HCT116 (cell line): ENCODE data around the gene AOAH. TPM values are rescaled to one million over a fixed set of nuclear protein-coding genes. Genes with fewer than 3 reads are reported as not detected.
A peak's percentile ranks its signal among the peaks of the same experiment; 100 is the strongest.

Source experiments
- ATAC-seq: fragments of 200-7000 bp; cut with Tn5 transposase; 2 replicates; pipeline ENCODE4 v1.9.1; 2020; ENCODE audit warnings: mild to moderate bottlenecking, moderate library complexity
- Bru-seq: library from RNA; stranded (reverse); fragments of 400-500 nt; gene quantifications from one replicate; lab custom pipeline; 2021; lab: Mats Ljungman, UMichigan
- BruChase-seq, 2 experiments: library from RNA; stranded (reverse); fragments of 400-500 nt; gene quantifications; one replicate each; lab custom pipeline; 2021; lab: Mats Ljungman, UMichigan
- BruUV-seq: library from RNA; stranded (reverse); fragments of 400-500 nt; replicated peaks from 2 replicates; lab custom pipeline; 2021; lab: Mats Ljungman, UMichigan
- CTCF ChIA-PET: fragments of 300-600 bp; sonication (Branson Sonifier 250); formaldehyde crosslinking; loops from one replicate; lab custom pipeline; 2021; ENCODE audit warnings: antibody characterized with exemption; lab: Charles Lee
- POLR2A ChIA-PET: fragments of 300-600, 350-600 bp; sonication (Branson Sonifier 250); formaldehyde crosslinking; loops from one replicate; lab custom pipeline; 2021; ENCODE audit warnings: antibody characterized with exemption; lab: Charles Lee
- RAD21 ChIA-PET, 2 experiments: fragments of 300-600 bp; sonication (Branson Sonifier 250); formaldehyde crosslinking; loops; one replicate each; lab custom pipeline; 2023; ENCODE audit warnings: low total read pairs in 2 of 2; ENCODE audit not compliant: uncharacterized antibody in 2 of 2, unreplicated experiment in 2 of 2, low non-redundant PET in 1 of 2; lab: Charles Lee
- DNase-seq: peaks from one replicate; pipeline ENCODE4 v3.0.0-alpha.2; 2010; ENCODE audit warnings: low read depth, low spot score
- H2AFZ ChIP-seq: fragments of 200-600 bp; shearing (Covaris generic), sonication (generic); 2 replicates; pipeline ENCODE4 v1.6.1; 2017; ENCODE audit warnings: low read depth, mixed run types, mixed read lengths, antibody characterized with exemption, low read length; ENCODE audit not compliant: poor library complexity, severe bottlenecking
- H3K27ac ChIP-seq: 2 replicates; pipeline ENCODE4 v1.5.1; 2012; ENCODE audit warnings: low read depth, low read length
- H3K27me3 ChIP-seq: fragments of 200-600 bp; sonication (generic); 2 replicates; pipeline ENCODE4 v1.6.1; 2016; ENCODE audit warnings: mixed run types, low read length, mixed read lengths; ENCODE audit not compliant: insufficient read depth
- H3K36me3 ChIP-seq, 2 experiments: fragments of 200-500 bp in 1 of 2; fragments of 200-600 bp in 1 of 2; sonication (Bioruptor generic) in 1 of 2; sonication (generic) in 1 of 2; 2 replicates each; pipeline versions ENCODE4 v1.5.1 to v1.6.1; 2014 to 2016; ENCODE audit warnings: low read length in 2 of 2, inconsistent platforms in 1 of 2, mixed read lengths in 1 of 2, mixed run types in 1 of 2; ENCODE audit not compliant: insufficient read depth in 2 of 2, control insufficient read depth in 1 of 2
- H3K4me1 ChIP-seq, 2 experiments: fragments of 200-600 bp in 1 of 2; sonication (generic) in 1 of 2; 2 replicates each; pipeline versions ENCODE4 v1.5.1 to v1.6.1; 2012 to 2017; ENCODE audit warnings: low read length in 2 of 2, inconsistent platforms in 1 of 2, mild to moderate bottlenecking in 1 of 2, mixed read lengths in 1 of 2, mixed run types in 1 of 2, moderate library complexity in 1 of 2; ENCODE audit not compliant: insufficient read depth in 2 of 2, control insufficient read depth in 1 of 2
- H3K4me2 ChIP-seq: fragments of 200-600 bp; sonication (generic); 2 replicates; pipeline ENCODE4 v1.6.1; 2017; ENCODE audit warnings: mixed run types, low read length, mixed read lengths
- H3K4me3 ChIP-seq, 2 experiments: fragments of 200-600 bp in 1 of 2; sonication (generic) in 1 of 2; replicated peaks in 1 of 2; 2 replicates each; pipeline ENCODE4 v1.5.1; 2011 to 2016; ENCODE audit warnings: low read length in 2 of 2, control low read depth in 1 of 2, low read depth in 1 of 2, mild to moderate bottlenecking in 1 of 2, mixed read lengths in 1 of 2, mixed run types in 1 of 2
- H3K79me2 ChIP-seq: fragments of 200-600 bp; sonication (generic); 2 replicates; pipeline ENCODE4 v1.6.1; 2017; ENCODE audit warnings: mild to moderate bottlenecking, mixed run types, low read length, moderate library complexity, mixed read lengths; ENCODE audit not compliant: insufficient read depth
- H3K9ac ChIP-seq: fragments of 200-600 bp; sonication (generic); 2 replicates; pipeline ENCODE4 v1.6.1; 2016; ENCODE audit warnings: low read length, mixed read lengths
- H3K9me2 ChIP-seq: fragments of 200-600 bp; sonication (generic), shearing (Covaris generic); 2 replicates; pipeline ENCODE4 v1.6.1; 2017; ENCODE audit warnings: mixed run types, mild to moderate bottlenecking, moderate library complexity; ENCODE audit not compliant: insufficient read depth
- H3K9me3 ChIP-seq, 2 experiments: fragments of 200-500 bp in 1 of 2; fragments of 200-600 bp in 1 of 2; sonication (Bioruptor generic) in 1 of 2; sonication (generic) in 1 of 2; 2 replicates each; pipeline ENCODE4 v1.6.1; 2014 to 2017; ENCODE audit warnings: low read length in 2 of 2, mixed read lengths in 2 of 2, inconsistent platforms in 1 of 2, low read depth in 1 of 2, mild to moderate bottlenecking in 1 of 2, mixed run types in 1 of 2, moderate library complexity in 1 of 2; ENCODE audit not compliant: control insufficient read depth in 1 of 2, insufficient read depth in 1 of 2
- H4K20me1 ChIP-seq: fragments of 200-600 bp; sonication (generic), shearing (Covaris generic); 2 replicates; pipeline ENCODE4 v1.6.1; 2017; ENCODE audit warnings: mixed run types, mild to moderate bottlenecking, moderate library complexity; ENCODE audit not compliant: insufficient read depth
- CBX3 ChIP-seq: IDR thresholded peaks from 2 replicates; pipeline ENCODE4 v1.6.1; 2012; ENCODE audit warnings: low read depth
- CEBPB ChIP-seq: IDR thresholded peaks from 2 replicates; pipeline ENCODE4 v1.6.1; 2012; ENCODE audit warnings: low read depth
- EZH2 ChIP-seq: fragments of 200-600 bp; sonication (generic); IDR thresholded peaks from 2 replicates; pipeline ENCODE4 v1.6.1; 2017; ENCODE audit warnings: antibody characterized with exemption, mixed run types
- POLR2AphosphoS5 ChIP-seq: IDR thresholded peaks from 2 replicates; pipeline ENCODE4 v1.6.1; 2011; ENCODE audit warnings: mild to moderate bottlenecking, low read depth, low read length, moderate library complexity
- RAD21 ChIP-seq: IDR thresholded peaks from 2 replicates; pipeline ENCODE4 v1.6.1; 2012; ENCODE audit warnings: low read depth, mild to moderate bottlenecking
- SP1 ChIP-seq: IDR thresholded peaks from 2 replicates; pipeline ENCODE4 v1.6.1; 2012; ENCODE audit warnings: low read depth
- SRF ChIP-seq: IDR thresholded peaks from 2 replicates; pipeline ENCODE4 v1.6.1; 2012; ENCODE audit warnings: low read depth
- TCF7L2 ChIP-seq: IDR thresholded peaks from 2 replicates; pipeline ENCODE4 v1.7.0; 2011; ENCODE audit warnings: borderline replicate concordance, inconsistent platforms; ENCODE audit not compliant: insufficient read depth, insufficient read length; ENCODE audit errors: extremely low read depth
- YY1 ChIP-seq: IDR thresholded peaks from 2 replicates; pipeline ENCODE4 v1.6.1; 2011; ENCODE audit warnings: low read length, low read depth, moderate library complexity, mild to moderate bottlenecking; ENCODE audit not compliant: insufficient replicate concordance; ENCODE audit errors: extremely low read depth
- ZFX ChIP-seq: fragments of 450-650 bp; IDR thresholded peaks from 2 replicates; pipeline ENCODE4 v1.6.1; 2017
- ZNF274 ChIP-seq: fragments of 200-500 bp; sonication (Bioruptor generic); IDR thresholded peaks from 2 replicates; pipeline ENCODE4 v1.6.1; 2014; ENCODE audit warnings: mild to moderate bottlenecking, low read depth, low read length, inconsistent platforms
- intact Hi-C: fragments of 100-400 bp; cut with micrococcal nuclease; formaldehyde crosslinking; loops from 2 replicates; pipeline ENCODE4 v1.10.0; 2022
- long read RNA-seq: library from polyadenylated mRNA; unstranded; transcript quantifications from one replicate; pipeline ENCODE4 v2.0.0, GENCODE V29; 2021; ENCODE audit not compliant: unreplicated experiment
- polyA plus RNA-seq: library from polyadenylated mRNA; unstranded; fragments of >200 nt; gene quantifications from 2 replicates; pipeline ENCODE4 v1.2.1, GENCODE V29; 2012; ENCODE audit warnings: missing spikeins
- total RNA-seq: library from RNA; stranded (reverse); gene quantifications from one replicate; pipeline ENCODE4 v1.2.1, GENCODE V29; 2021; ENCODE audit not compliant: unreplicated experiment
- TF ChIP-seq, protein P1 (sequence below): IDR thresholded peaks from 2 replicates; pipeline ENCODE4 v1.6.1; 2012; ENCODE audit warnings: low read depth
- TF ChIP-seq, protein P2 (sequence below): IDR thresholded peaks from 2 replicates; pipeline ENCODE4 v1.6.1; 2012

Gene AOAH, protein sequence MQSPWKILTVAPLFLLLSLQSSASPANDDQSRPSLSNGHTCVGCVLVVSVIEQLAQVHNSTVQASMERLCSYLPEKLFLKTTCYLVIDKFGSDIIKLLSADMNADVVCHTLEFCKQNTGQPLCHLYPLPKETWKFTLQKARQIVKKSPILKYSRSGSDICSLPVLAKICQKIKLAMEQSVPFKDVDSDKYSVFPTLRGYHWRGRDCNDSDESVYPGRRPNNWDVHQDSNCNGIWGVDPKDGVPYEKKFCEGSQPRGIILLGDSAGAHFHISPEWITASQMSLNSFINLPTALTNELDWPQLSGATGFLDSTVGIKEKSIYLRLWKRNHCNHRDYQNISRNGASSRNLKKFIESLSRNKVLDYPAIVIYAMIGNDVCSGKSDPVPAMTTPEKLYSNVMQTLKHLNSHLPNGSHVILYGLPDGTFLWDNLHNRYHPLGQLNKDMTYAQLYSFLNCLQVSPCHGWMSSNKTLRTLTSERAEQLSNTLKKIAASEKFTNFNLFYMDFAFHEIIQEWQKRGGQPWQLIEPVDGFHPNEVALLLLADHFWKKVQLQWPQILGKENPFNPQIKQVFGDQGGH
- total RNA-seq: 1.1 TPM
- 0.37 and 0.46 TPM in 2 replicates for polyA plus RNA-seq
- Bru-seq, nascent RNA: percentile 13 among the genes with signal in this experiment
- BruChase-seq, experiment 1, labeled RNA remaining after a 6-hour chase: percentile 8 among the genes with signal in this experiment
- BruChase-seq, experiment 2, labeled RNA remaining after a 2-hour chase: percentile 15 among the genes with signal in this experiment
- long read RNA-seq, partial matches to known transcripts: 0 of 2 reads
- long read RNA-seq, other reads (novel, unspliced or antisense): 2 of 2 reads

DNA sequence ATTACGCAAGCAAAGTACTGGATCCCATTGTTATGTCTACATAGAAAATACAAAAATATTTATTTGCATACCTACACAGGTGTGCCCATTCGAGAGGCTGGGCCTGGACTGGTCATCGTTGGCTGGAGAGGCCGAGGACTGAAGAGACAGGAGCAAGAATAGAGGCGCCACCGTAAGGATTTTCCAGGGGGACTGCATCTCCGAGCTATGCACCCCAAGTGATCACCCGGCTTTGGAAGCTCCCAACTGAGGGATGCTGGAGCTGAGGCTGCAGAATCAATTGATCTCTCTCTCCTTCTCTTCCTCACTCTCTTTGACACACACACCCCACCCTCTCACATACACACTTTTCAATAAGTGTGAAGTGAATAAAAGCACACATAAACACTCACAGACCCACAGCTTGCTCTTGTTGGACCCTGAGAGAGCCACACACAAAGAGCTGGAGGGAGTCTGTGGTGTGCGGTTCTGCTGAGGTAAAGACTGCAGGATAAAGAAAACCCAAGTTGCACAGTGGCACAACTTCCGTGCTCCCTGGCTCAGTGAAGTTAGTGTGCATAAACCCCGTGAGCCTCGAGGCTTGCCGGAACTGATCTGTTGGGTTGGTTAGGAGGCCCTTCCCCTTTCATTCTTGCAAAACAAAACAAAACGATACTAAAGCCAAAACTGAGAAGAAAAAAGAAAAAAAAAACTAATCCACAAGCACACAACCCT lies at the start of gene AOAH:
Gene AOAH, minus strand, starts transcription at position 544 of the 714 bp plus-strand sequence. Its CDS starts 346 bp downstream, at position 198.
- Histone ChIP-seq H2AFZ (no peak within 1 kb of the TSS), H3K27me3 (peaks cover 7% of the 10 kb centered on the region; the same call in 1 of the 2 replicates), H3K79me2 (no peaks in the 10 kb centered on the region), H3K27ac (no peak within 1 kb of the TSS), H4K20me1 (no peaks in the 10 kb centered on the region), H3K9ac (no peak within 1 kb of the TSS), H3K4me1 (no peaks in the 10 kb centered on the region), H3K9me2 (no peaks in the 10 kb centered on the region), H3K4me2 (no peak within 1 kb of the TSS), H3K4me3 (no peak within 1 kb of the TSS), H3K9me3 (no peaks in the 10 kb centered on the region), H3K36me3 (no peaks in the 10 kb centered on the region)
- ChIA-PET POLR2A (no interaction called here), CTCF (no interaction called here), RAD21 (no interaction called here)
- no TSS peak for BruUV-seq
- ATAC-seq (no peak), DNase-seq (no peak)
- no peak for TF ChIP-seq YY1
- no peak for TF ChIP-seq CBX3
- TF ChIP-seq, protein P1, sequence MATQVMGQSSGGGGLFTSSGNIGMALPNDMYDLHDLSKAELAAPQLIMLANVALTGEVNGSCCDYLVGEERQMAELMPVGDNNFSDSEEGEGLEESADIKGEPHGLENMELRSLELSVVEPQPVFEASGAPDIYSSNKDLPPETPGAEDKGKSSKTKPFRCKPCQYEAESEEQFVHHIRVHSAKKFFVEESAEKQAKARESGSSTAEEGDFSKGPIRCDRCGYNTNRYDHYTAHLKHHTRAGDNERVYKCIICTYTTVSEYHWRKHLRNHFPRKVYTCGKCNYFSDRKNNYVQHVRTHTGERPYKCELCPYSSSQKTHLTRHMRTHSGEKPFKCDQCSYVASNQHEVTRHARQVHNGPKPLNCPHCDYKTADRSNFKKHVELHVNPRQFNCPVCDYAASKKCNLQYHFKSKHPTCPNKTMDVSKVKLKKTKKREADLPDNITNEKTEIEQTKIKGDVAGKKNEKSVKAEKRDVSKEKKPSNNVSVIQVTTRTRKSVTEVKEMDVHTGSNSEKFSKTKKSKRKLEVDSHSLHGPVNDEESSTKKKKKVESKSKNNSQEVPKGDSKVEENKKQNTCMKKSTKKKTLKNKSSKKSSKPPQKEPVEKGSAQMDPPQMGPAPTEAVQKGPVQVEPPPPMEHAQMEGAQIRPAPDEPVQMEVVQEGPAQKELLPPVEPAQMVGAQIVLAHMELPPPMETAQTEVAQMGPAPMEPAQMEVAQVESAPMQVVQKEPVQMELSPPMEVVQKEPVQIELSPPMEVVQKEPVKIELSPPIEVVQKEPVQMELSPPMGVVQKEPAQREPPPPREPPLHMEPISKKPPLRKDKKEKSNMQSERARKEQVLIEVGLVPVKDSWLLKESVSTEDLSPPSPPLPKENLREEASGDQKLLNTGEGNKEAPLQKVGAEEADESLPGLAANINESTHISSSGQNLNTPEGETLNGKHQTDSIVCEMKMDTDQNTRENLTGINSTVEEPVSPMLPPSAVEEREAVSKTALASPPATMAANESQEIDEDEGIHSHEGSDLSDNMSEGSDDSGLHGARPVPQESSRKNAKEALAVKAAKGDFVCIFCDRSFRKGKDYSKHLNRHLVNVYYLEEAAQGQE: no peak
- TF ChIP-seq RAD21: no peak
- TF ChIP-seq SP1: no peak
- no peak for TF ChIP-seq ZNF274
- TF ChIP-seq CEBPB: no peak
- no peak for TF ChIP-seq ZFX
- TF ChIP-seq TCF7L2: no peak
- no peak for TF ChIP-seq SRF
- no peak for TF ChIP-seq POLR2AphosphoS5
- no peak for TF ChIP-seq EZH2
- TF ChIP-seq, protein P2, sequence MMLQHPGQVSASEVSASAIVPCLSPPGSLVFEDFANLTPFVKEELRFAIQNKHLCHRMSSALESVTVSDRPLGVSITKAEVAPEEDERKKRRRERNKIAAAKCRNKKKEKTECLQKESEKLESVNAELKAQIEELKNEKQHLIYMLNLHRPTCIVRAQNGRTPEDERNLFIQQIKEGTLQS: no peak
- intact Hi-C loops: no loop called here
